Neural cell (in vitro differentiated cells): Measurements from ENCODE around the gene PROX1. TPM values are rescaled to one million over a fixed set of nuclear protein-coding genes. Genes with fewer than 3 reads are reported as not detected.

Experiments used
- H2AFZ ChIP-seq: fragments of 200-600, 300-800 bp; sonication (generic), shearing (Covaris generic); 2 replicates; pipeline ENCODE4 v1.6.0; 2014; ENCODE audit warnings: low read depth, mild to moderate bottlenecking, antibody characterized with exemption, low read length, moderate library complexity
- H3F3A ChIP-seq: fragments of 200-600 bp; shearing (Covaris generic); 2 replicates; pipeline ENCODE4 v1.6.1; 2016; ENCODE audit warnings: mild to moderate bottlenecking, moderate library complexity, mixed read lengths, antibody characterized with exemption, low read length; ENCODE audit not compliant: insufficient read depth, poor library complexity, severe bottlenecking
- H3K27ac ChIP-seq: fragments of 200-600, 300-800 bp; sonication (generic), shearing (Covaris generic); 2 replicates; pipeline ENCODE4 v1.5.1; 2014; ENCODE audit warnings: mild to moderate bottlenecking, low read length, moderate library complexity
- H3K27me3 ChIP-seq: fragments of 300-800, 200-600 bp; sonication (generic), shearing (Covaris generic); 2 replicates; pipeline ENCODE4 v1.6.0; 2014; ENCODE audit warnings: mild to moderate bottlenecking, low read depth, low read length, moderate library complexity; ENCODE audit not compliant: insufficient read depth
- H3K36me3 ChIP-seq: fragments of 300-800, 200-600 bp; sonication (generic), shearing (Covaris generic); 2 replicates; pipeline ENCODE4 v1.5.1; 2014; ENCODE audit warnings: mild to moderate bottlenecking, antibody characterized with exemption, low read length, moderate library complexity; ENCODE audit not compliant: insufficient read depth
- H3K4me2 ChIP-seq: fragments of 300-800, 200-600 bp; sonication (generic), shearing (Covaris generic); 2 replicates; pipeline ENCODE4 v1.6.0; 2014; ENCODE audit warnings: mild to moderate bottlenecking, low read length
- H3K4me3 ChIP-seq: fragments of 300-800, 200-600 bp; sonication (generic), shearing (Covaris generic); 2 replicates; pipeline ENCODE4 v1.5.1; 2014; ENCODE audit warnings: mild to moderate bottlenecking, low read length, moderate library complexity
- H3K79me2 ChIP-seq: fragments of 200-600 bp; shearing (Covaris generic); replicated peaks from 2 replicates; pipeline ENCODE4 v1.6.0; 2014; ENCODE audit warnings: mild to moderate bottlenecking, low read length, moderate library complexity; ENCODE audit not compliant: insufficient read depth
- H3K9ac ChIP-seq: fragments of 300-800, 200-600 bp; sonication (generic), shearing (Covaris generic); 2 replicates; pipeline ENCODE4 v1.6.1; 2016; ENCODE audit warnings: mild to moderate bottlenecking, low read length, mixed read lengths
- H3K9me2 ChIP-seq: fragments of 200-600 bp; shearing (Covaris generic); 2 replicates; pipeline ENCODE4 v1.6.1; 2016; ENCODE audit warnings: mild to moderate bottlenecking, low read length, mixed read lengths; ENCODE audit not compliant: insufficient read depth
- H3K9me3 ChIP-seq: fragments of 200-600, 300-800 bp; sonication (generic), shearing (Covaris generic); 2 replicates; pipeline ENCODE4 v1.6.1; 2016; ENCODE audit warnings: mild to moderate bottlenecking, mixed run types, low read length, moderate library complexity, mixed read lengths
- H4K20me1 ChIP-seq: fragments of 200-600 bp; shearing (Covaris generic); 2 replicates; pipeline ENCODE4 v1.6.1; 2016; ENCODE audit warnings: mild to moderate bottlenecking, mixed run types; ENCODE audit not compliant: insufficient read depth
- CTCF ChIP-seq: fragments of 450-650 bp; IDR thresholded peaks from 2 replicates; pipeline ENCODE4 v1.5.1; 2014; ENCODE audit warnings: antibody characterized with exemption, mild to moderate bottlenecking, moderate library complexity; ENCODE audit not compliant: poor library complexity, severe bottlenecking
- EP300 ChIP-seq: fragments of 450-650 bp; conservative IDR thresholded peaks from 2 replicates; pipeline ENCODE4 v1.6.1; 2014; ENCODE audit warnings: antibody characterized with exemption, mild to moderate bottlenecking, moderate library complexity; ENCODE audit not compliant: poor library complexity, severe bottlenecking
- EZH2 ChIP-seq: fragments of 200-600, 300-800 bp; shearing (Covaris generic), sonication (generic); IDR thresholded peaks from 2 replicates; pipeline ENCODE4 v1.6.1; 2014; ENCODE audit warnings: antibody characterized with exemption, low read length, borderline replicate concordance, mild to moderate bottlenecking; ENCODE audit not compliant: insufficient read depth, poor library complexity, severe bottlenecking
- MXI1 ChIP-seq: fragments of 450-650 bp; conservative IDR thresholded peaks from 2 replicates; pipeline ENCODE4 v1.6.1; 2014; ENCODE audit warnings: antibody characterized with exemption, mild to moderate bottlenecking; ENCODE audit not compliant: poor library complexity, severe bottlenecking
- POLR2AphosphoS5 ChIP-seq: IDR thresholded peaks from 2 replicates; pipeline ENCODE4 v1.6.1; 2012
- RAD21 ChIP-seq: fragments of 450-650 bp; conservative IDR thresholded peaks from 2 replicates; pipeline ENCODE4 v1.6.1; 2014; ENCODE audit warnings: antibody characterized with exemption, mild to moderate bottlenecking, moderate library complexity
- SMC3 ChIP-seq: fragments of 450-650 bp; conservative IDR thresholded peaks from 2 replicates; pipeline ENCODE4 v1.6.1; 2014; ENCODE audit warnings: antibody characterized with exemption, mild to moderate bottlenecking, moderate library complexity; ENCODE audit not compliant: poor library complexity
- TAF1 ChIP-seq: IDR thresholded peaks from 2 replicates; pipeline ENCODE4 v1.6.1; 2012; ENCODE audit warnings: low read depth
- polyA minus RNA-seq: library from RNA; depleted of rRNA, polyadenylated mRNA; stranded (reverse); fragments of >200 nt; gene quantifications from 2 replicates; pipeline ENCODE4 v1.2.3, GENCODE V29; 2014
- polyA plus RNA-seq: library from polyadenylated mRNA; depleted of rRNA; stranded (reverse); fragments of >200 nt; gene quantifications from 2 replicates; pipeline ENCODE4 v1.2.3, GENCODE V29; 2014
- TF ChIP-seq, protein P1 (sequence below): IDR thresholded peaks from 2 replicates; pipeline ENCODE4 v1.6.1; 2012; ENCODE audit warnings: borderline replicate concordance

The PROX1 gene
- polyA plus RNA-seq (0.62 and 1.0 TPM in 2 replicates), polyA minus RNA-seq (1.5 and 2.4 TPM in 2 replicates)

GRCh38 chr1:213987927-213988506 is at the start of gene PROX1:
PROX1 (plus strand) TSS chr1:213987973; CDS start chr1:213996536, 8,563 bp downstream.
- peak within 1 kb of the TSS; percentile 69 for H2AFZ ChIP-seq
- H3F3A ChIP-seq: peaks cover 7% of the 10 kb centered on the region
- H3K27ac ChIP-seq: peak within 1 kb of the TSS; percentile 74
- H3K4me2 ChIP-seq: peak within 1 kb of the TSS; percentile 88
- H3K36me3 ChIP-seq: no peaks in the 10 kb centered on the region
- H3K9me2 ChIP-seq: no peaks in the 10 kb centered on the region
- peak within 1 kb of the TSS; percentile 69 for H3K9ac ChIP-seq
- no peaks in the 10 kb centered on the region for H3K79me2 ChIP-seq
- H3K4me3 ChIP-seq: peak within 1 kb of the TSS; percentile 75
- no peaks in the 10 kb centered on the region for H4K20me1 ChIP-seq
- H3K9me3 ChIP-seq: no peaks in the 10 kb centered on the region
- peak; percentile 36 for TF ChIP-seq SMC3
- no peak for TF ChIP-seq EZH2
- peak; percentile 43 for TF ChIP-seq POLR2AphosphoS5
- TF ChIP-seq, protein P1, sequence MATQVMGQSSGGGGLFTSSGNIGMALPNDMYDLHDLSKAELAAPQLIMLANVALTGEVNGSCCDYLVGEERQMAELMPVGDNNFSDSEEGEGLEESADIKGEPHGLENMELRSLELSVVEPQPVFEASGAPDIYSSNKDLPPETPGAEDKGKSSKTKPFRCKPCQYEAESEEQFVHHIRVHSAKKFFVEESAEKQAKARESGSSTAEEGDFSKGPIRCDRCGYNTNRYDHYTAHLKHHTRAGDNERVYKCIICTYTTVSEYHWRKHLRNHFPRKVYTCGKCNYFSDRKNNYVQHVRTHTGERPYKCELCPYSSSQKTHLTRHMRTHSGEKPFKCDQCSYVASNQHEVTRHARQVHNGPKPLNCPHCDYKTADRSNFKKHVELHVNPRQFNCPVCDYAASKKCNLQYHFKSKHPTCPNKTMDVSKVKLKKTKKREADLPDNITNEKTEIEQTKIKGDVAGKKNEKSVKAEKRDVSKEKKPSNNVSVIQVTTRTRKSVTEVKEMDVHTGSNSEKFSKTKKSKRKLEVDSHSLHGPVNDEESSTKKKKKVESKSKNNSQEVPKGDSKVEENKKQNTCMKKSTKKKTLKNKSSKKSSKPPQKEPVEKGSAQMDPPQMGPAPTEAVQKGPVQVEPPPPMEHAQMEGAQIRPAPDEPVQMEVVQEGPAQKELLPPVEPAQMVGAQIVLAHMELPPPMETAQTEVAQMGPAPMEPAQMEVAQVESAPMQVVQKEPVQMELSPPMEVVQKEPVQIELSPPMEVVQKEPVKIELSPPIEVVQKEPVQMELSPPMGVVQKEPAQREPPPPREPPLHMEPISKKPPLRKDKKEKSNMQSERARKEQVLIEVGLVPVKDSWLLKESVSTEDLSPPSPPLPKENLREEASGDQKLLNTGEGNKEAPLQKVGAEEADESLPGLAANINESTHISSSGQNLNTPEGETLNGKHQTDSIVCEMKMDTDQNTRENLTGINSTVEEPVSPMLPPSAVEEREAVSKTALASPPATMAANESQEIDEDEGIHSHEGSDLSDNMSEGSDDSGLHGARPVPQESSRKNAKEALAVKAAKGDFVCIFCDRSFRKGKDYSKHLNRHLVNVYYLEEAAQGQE: peak; percentile 56
- peak; percentile 43 for TF ChIP-seq RAD21
- peak; percentile 44 for TF ChIP-seq CTCF
- peak; percentile 43 for TF ChIP-seq MXI1
- TF ChIP-seq TAF1: no peak
- no peak for TF ChIP-seq EP300
- peaks cover 86% of the 10 kb centered on the region for H3K27me3 ChIP-seq

- H3K79me2 ChIP-seq: no peaks in the 10 kb centered on the region
- no peak overlapping the region for H3K4me2 ChIP-seq
- H3K9me2 ChIP-seq: no peaks in the 10 kb centered on the region
- no peak overlapping the region for H2AFZ ChIP-seq
- TF ChIP-seq POLR2AphosphoS5: no peak
- no peak for TF ChIP-seq EZH2
- no peak for TF ChIP-seq MXI1
- TF ChIP-seq SMC3: no peak
- TF ChIP-seq RAD21: no peak
- no peak overlapping the region for H3K27ac ChIP-seq
- no peak overlapping the region for H3K9ac ChIP-seq
- no peaks in the 10 kb centered on the region for H3F3A ChIP-seq
- no peaks in the 10 kb centered on the region for H3K9me3 ChIP-seq
- no peaks in the 10 kb centered on the region for H3K27me3 ChIP-seq
- no peaks in the 10 kb centered on the region for H4K20me1 ChIP-seq
- no peak overlapping the region for H3K4me3 ChIP-seq
- no peaks in the 10 kb centered on the region for H3K36me3 ChIP-seq
Observed at GRCh38 chr1:213938776-213939175, 49.0 kb upstream of the PROX1 start.

DNA sequence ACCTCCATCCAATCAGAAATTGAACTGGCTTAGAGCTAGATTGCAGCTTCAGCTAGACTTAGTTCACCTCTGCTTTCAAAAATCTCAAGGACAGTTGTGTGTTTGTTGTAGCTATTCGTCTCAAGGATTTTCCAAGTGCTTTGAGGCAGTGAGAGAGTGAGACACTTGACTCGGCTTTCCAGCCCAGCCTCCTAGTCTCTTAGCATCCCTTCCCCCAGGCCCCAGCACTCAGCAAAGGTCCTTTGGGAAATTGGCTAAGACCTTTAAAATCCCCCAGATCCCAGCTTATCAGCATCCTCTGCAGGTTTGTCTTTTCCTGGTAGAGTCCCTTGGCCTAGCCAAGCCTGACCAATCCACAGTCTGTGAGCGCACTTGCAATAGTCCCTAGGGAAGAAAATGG is 47.9 kb upstream of the PROX1 start:
- H3K9me3 ChIP-seq: no peaks in the 10 kb centered on the region
- H3K9ac ChIP-seq: no peak overlapping the region

More for the DNA sequence above, 47.9 kb upstream of the PROX1 start:
- Histone ChIP-seq H2AFZ (no peak overlapping the region), H3K4me3 (no peak overlapping the region), H3K79me2 (no peaks in the 10 kb centered on the region), H3K9me2 (no peaks in the 10 kb centered on the region), H3F3A (no peaks in the 10 kb centered on the region), H3K27me3 (no peaks in the 10 kb centered on the region), H3K4me2 (no peak overlapping the region), H4K20me1 (no peaks in the 10 kb centered on the region), H3K27ac (no peak overlapping the region), H3K36me3 (no peaks in the 10 kb centered on the region)
- TF ChIP-seq RAD21 (no peak), CTCF (no peak), SMC3 (no peak), TAF1 (no peak), EP300 (no peak), EZH2 (no peak), MXI1 (no peak), POLR2AphosphoS5 (no peak)
- TF ChIP-seq, protein P1: no peak
